Breast epithelium (tissue), 3 donors: ENCODE data around the gene ZNF606.

Experiments
- POLR2AphosphoS5 ChIP-seq, 3 donors: sonication (generic); formaldehyde crosslinking; IDR thresholded peaks; one replicate each; pipeline ENCODE4 v1.6.1; 2017; ENCODE audit warnings: antibody characterized with exemption in 3 of 3
- TF ChIP-seq, protein P1 (sequence below), 3 donors: fragments of 450-650 bp; IDR thresholded peaks; one replicate each; pipeline ENCODE4 v1.5.1; 2016 to 2017; ENCODE audit warnings: antibody characterized with exemption in 3 of 3, mild to moderate bottlenecking in 3 of 3, moderate library complexity in 3 of 3

GRCh38 chr19:57946316-57946715 lies 56.3 kb downstream of the ZNF606 start:
- TF ChIP-seq, protein P1, sequence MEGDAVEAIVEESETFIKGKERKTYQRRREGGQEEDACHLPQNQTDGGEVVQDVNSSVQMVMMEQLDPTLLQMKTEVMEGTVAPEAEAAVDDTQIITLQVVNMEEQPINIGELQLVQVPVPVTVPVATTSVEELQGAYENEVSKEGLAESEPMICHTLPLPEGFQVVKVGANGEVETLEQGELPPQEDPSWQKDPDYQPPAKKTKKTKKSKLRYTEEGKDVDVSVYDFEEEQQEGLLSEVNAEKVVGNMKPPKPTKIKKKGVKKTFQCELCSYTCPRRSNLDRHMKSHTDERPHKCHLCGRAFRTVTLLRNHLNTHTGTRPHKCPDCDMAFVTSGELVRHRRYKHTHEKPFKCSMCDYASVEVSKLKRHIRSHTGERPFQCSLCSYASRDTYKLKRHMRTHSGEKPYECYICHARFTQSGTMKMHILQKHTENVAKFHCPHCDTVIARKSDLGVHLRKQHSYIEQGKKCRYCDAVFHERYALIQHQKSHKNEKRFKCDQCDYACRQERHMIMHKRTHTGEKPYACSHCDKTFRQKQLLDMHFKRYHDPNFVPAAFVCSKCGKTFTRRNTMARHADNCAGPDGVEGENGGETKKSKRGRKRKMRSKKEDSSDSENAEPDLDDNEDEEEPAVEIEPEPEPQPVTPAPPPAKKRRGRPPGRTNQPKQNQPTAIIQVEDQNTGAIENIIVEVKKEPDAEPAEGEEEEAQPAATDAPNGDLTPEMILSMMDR (IDR thresholded peaks at IDR 0.05), result no peak
- TF ChIP-seq POLR2AphosphoS5 (IDR thresholded peaks at IDR 0.05), result no peak
